CD4-positive, CD25-positive, alpha-beta regulatory T cell (primary cell): ENCODE results near the gene JAG1. TPM values are rescaled to one million over a fixed set of nuclear protein-coding genes. Genes with fewer than 3 reads are reported as not detected.

Source experiments
- polyA plus RNA-seq, 4 donors: library from polyadenylated mRNA; unstranded; fragments of 300-500 nt; fragmentation: Illumina TruSeq; gene quantifications; one replicate each; pipeline ENCODE4 v1.2.3, GENCODE V29; 2021
- total RNA-seq: library from RNA; stranded (reverse); gene quantifications from one replicate; pipeline ENCODE4 v1.2.3, GENCODE V29; 2022

Gene JAG1
- total and polyA plus RNA-seq, 5 donors from 2014 or later, result 0.03 to 0.30 (median 0.05) TPM; not detected in 1

Other genes starting within 250 kb of the JAG1 start
- 5.0 TPM for gene MKKS, start 239.8 kb downstream of the JAG1 start, total RNA-seq
- gene MKKS, start 239.8 kb downstream of the JAG1 start, polyA plus RNA-seq, result 10 to 100 TPM; 26.6 to 37.2 (median 31.9) TPM
- 4.1 TPM for gene SLX4IP, start 238.7 kb downstream of the JAG1 start, total RNA-seq
- 1 to 10 TPM; 1.5 to 2.5 (median 2.2) TPM for gene SLX4IP, start 238.7 kb downstream of the JAG1 start, polyA plus RNA-seq